ELR (cell line): ENCODE measurements around the gene RBKS.
"Not testable (repeated sequence)": the region's sequence is repeated elsewhere in the genome, so short reads cannot be mapped to it uniquely, and the experiment has no call there.

Source experiments
- DNase-seq: peaks from one replicate; pipeline ENCODE4 v3.0.0-alpha.2; 2015; ENCODE audit warnings: low read depth

RBKS gene

DNA sequence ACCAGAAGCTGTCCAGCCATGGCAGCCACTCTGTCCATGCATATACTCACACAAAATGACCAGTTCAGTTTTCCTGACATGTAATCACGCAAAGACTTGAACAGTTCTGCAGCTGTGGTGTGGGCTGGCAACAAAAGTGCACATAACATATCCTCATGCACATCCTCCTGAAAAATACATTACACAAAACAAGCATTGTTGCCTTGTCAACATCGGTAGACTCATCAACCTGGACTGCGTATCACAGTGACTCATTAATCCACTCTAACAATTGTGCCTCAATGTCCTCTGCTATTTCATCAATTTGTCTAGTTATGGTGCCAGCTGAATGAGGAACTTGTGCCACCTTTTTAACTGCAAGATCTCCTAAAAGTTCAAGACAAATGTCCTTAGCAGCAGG is 19.5 kb downstream of the RBKS start:
- DNase-seq, result peak; percentile 62

DNA sequence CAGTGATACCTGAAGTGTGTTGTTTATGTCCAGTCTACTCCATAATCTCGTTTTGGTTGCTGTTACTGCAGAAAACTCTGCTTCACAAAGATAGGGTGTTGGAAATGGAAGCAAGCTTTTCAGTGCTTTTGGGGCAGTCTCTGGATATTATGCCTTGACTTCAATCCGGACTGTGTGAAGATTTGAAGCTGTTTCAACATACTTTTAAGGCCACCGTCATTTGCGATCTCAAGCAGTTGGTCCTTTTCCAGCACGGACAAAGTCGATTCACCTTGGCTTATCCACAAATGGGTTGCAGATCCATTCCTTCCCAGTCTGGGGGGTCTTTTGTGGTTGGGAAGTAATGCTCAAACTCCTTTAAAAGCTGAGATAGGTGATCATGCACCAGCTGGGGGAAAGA is 20.4 kb downstream of the RBKS start:
- no peak for DNase-seq

DNA sequence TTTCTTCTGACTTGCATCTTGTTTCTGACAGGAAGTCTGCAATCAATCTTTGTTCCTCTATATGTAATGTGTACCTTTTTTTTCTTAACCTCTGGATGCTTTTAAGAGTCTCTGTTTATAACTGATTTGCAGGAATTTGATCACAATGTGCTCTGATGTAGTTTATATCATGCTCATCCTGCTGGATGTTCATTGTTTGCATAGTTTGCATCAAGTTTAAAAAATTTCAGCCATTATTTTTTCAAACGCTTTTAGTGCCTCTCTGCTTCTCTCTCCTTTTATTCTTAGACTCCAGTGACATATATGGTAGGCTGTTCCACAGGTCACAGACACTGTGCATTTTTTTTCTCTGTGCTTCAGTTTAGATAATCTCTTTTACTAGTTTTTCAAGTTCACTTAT is 23.9 kb downstream of the RBKS start:
- no peak for DNase-seq

DNA sequence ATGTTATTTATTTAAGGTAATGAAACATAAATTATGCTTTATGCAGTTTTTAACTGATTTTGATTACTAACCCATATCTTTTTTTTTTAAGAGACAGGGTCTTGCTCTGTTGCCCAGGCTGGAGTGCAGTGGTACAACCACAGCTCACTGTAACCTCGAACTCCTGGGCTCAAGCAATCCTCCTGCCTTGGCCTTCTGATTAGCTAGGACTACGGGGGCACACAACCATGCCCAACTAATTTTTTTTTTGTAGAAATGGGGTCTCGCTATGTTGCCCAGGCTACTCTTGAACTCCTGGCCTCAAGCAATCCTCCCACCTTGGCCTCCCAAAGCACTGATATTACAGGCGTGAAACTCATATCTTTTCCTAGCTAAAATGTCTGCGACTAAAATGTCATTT is 26.2 kb downstream of the RBKS start:
- not testable (repeated sequence) for DNase-seq

DNA sequence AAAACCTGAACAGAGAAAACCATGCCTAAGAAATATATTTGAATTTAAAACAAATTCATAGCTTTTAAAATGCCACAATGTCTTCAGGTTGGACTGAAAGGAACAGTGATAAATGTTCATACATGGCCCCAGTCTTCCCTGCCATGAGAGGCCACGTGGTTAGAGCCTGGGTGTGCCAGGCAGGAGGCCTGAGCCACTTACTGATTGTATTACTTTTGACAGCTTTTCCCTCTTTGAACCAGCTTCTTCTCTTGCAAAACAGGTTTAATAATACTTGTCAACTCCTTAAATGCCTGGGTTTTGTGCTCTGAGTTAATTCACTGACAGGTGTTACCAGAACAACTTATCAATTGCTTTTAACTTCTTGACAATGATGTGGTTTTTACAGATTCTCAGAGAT is 27.0 kb downstream of the RBKS start:
- DNase-seq, result no peak

DNA sequence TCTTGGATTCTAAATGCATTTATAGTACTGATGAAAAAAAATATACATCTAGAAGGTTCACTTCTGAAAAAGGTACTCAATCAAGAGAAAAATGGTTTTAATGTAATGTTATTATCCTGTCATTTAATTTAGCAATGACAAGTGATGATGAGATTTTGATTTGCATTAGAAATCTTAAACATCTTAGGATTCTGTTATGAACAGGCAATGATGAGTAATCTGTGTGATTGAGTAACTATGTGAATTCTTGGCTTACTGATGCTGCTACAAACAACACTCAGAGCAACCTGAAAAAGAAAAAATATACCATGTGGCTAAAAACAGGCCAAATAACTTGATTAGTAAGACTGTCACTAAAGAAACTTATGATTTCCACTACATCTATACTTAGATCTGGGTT is 30.1 kb downstream of the RBKS start:
- DNase-seq, result peak; percentile 83

DNA sequence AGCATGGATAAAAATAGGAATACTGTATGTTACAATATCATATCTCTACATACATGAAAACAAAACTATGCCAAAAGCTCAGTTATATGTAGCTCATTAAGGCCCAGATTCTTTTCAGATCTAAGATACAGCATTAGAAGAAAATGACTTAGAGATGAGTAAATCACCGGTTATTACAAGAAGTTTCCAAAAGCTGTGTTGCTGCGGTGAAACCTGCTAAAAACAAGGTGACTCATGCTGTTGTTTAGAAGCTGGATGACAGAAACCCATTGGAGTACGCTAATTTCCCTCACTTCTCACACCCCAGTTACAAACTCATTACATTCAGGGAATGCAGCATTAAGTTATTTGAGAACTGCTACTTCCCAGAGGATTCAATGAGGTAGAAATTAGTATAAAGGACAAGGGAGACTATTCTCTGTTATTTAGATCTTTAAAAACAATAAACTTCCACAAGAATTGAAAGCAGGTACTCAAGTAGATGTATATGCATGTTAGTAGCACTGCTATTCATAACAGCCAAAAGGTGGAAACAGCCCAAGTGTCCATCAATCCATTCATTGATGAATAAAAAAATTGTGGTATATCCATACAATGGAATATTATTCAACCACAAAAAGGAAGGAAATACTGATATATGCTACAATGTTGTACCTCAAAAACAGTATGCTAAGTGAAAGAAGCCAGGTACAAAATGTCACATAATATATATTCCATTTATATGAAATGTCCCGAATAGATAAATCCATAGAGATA is 32.6 kb downstream of the RBKS start:
- DNase-seq, result peak; percentile 87

DNA sequence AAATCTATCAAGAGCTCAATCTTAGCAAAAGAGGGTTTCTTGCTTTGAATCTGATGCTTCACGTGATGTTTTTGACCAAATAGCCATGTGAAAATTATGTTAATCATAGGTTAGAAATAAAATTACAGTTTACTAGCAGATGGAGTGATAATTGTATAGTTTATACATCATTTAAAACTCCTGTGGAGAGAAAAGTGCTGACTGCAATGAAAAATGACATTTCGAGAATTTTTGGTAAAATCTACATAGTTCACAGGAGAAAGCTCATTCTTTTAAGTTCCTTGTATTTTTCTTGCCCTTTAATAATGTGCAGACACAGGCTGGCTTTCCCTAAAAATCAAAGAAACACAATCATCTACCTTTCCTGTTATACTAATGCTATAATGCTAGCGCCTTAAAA is 33.2 kb downstream of the RBKS start:
- DNase-seq, result no peak

DNA sequence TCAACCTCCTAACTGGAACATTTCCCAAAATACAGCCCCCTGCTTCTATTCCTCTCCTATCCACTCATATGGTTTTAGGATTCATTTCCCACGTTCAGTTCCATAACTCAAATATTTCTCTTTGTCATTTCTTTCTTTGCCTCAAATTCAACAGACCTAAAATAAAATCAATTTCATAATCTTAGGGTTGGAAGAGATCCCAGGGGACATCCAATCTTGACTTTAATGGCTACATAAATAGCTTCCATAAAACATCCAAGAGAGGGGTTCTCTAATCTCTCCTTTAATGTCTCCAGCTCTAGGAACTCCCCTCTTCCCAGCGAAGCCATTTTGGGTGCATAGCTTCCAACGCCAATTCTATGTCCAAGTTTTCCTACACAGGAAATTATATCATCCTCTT is 33.8 kb downstream of the RBKS start:
- no peak for DNase-seq

DNA sequence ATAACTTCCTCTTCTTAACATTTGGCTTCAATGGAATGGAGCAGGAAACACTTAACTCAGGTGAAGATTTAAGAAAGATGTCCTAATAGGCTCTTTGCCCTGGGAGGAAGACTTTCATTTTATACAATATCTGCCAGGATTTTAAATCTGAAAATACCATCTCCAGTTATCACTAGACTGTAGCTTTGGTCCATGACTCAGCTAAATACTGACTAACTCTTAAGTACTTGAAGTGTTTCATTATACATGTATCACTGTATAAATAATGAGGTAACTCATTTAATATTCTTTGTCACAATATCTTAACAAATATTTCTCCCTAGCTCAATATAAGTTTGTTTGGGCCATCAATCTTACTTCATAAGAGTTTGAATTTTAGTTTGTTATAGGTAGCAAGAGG is 34.7 kb downstream of the RBKS start:
- peak; percentile 70 for DNase-seq

DNA sequence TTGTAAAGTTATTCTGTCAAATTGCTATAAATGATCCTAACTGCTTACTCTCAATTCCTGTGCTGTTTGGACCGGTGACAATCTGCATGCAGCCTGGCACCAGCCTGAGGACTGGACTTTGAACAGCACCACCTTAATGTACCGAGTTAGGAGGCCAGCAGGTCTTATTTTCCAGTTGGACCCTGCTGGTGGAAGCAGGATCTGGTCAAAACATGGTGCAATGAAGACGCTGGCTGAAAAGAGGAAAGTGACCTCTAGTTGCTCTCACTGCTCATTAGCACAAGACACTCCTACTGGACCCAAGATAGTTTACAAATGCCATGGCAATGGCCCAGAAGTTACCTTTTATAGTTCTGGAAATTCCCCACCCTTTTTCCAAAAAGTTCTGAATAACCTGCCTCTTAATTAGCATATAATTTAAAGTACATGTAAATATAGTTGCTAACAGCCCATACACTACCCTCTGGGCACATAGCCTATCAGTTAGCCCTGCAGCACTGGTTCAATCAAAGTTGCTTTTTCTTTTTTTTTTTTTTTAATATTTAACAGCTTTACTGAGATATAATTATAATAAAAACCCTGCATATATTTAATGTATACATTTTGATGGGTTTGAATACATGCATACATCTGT is 35.8 kb downstream of the RBKS start:
- DNase-seq, result no peak

DNA sequence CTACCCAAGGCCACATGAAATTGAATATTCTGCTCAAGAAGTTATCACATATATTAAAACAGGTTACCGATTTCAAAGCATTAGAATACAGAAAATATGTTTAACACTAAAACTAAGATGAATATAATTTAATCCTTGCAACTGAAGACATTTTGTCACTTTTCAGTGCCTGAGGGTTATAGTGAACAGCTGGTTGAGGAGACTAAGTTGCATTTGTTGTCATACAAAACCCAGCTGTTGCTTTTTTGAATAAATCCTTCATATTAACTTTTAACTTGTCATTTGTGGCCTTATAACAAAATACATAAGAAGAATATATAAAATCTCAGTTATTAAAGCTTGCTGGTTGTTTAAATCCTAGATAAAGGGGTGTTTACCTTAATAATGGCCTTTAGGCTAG is 37.5 kb downstream of the RBKS start:
- DNase-seq, result no peak

DNA sequence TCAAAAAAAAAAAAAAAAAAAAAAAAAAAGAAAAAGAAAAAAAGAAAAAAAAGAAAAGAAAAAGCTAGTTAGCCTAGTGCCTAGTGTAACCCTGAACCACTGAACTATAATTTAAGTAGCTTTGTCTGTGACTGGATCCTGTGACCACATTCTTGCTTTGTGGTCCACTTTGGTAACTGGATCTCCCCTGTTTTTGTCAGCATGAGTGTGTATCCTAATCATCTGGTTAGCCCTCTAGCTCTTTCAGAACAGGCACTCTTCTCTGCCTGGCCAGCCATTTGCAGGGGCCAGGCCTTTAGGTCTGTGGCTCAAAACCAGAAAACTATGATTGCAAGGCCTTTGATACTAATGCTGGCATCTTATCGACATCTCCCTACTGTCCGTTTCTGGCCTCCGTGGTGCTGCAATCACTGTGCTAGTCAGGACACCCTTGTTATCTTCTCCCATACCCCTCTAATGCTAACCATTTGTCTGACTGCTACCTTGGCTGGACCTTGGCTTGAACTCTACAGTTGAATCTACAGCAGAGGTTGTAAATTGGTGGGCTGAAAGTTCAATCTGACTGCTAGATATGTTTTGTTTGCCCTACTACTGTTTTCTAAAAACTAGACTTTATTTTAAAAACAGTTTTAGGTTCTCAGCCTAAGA is 40.5 kb downstream of the RBKS start:
- DNase-seq, result no peak

DNA sequence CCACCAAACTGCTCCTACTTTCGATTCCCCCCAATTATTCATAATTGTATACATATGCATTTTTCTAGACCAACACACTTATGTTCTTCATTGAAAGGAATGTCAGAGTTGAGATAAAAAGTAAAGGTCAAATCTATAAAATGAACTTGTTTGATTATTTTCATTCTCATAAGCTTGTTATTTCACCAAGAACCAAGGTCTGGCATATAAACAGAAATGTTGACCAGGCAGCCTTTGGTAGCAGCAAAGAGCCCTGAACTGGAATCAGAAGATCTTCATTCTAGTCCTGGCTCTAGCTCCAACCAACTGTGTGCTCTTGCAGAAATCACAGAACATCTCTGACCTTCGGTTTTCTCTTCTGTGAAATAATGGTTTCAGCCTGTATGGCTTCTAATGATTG is 42.9 kb downstream of the RBKS start:
- DNase-seq, result no peak

DNA sequence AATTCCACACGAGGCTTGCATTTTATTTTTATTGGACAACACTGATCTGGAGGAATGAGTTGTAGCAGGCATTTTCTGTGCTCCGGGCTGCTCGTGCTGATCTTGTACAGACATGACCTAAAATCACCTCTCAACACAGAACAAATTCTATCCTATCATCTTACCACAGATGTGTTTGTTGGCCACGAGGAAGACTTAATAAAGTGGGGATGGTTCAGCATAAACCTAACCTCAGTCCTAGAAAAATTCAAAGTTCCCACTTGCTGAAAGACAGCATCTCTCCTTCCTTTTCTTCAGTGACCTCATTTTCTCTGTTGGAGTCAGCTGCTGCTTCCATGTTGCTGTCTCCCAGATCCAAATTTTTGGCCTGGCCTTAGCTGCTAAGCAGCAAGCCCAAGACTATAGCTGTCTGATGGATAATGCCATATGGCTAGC is 45.3 kb downstream of the RBKS start:
- DNase-seq, result no peak

DNA sequence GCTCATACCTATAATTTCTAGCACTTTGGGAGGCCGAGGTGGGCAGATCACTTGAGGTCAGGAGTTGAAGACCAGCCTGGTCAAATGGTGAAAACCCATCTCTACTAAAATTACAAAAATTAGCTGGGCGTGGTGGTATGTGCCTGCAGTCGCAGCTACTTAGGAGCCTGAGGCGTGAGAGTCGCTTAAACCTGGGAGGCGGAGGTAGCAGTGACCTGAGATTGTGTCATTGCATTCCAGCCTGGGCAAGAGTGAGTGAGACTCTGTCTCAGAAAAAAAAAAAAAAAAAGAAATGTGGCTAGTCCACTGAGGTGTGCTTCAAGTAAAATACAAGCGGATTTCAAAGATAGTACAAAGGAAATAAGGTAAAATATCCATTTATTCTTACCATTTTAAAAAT is 46.2 kb downstream of the RBKS start:
- no peak for DNase-seq

DNA sequence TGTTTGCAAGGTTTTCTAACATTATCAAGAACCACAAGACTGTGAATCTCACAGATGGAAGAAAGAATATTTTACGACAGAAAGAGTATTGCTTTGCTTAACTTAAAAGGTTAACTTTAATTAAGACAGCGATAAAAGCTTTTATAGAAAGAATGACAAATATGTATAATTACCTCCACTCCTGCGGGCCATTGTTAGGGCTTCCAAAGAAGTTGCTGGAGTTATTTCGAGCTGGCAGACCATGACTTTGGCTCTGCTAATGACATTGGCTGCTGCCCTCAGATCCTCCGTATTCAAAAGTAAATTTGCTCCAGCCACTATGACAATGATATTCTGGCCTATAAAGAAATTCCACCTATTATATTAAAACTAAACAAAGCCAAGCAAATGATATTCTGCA is 47.3 kb downstream of the RBKS start:
- no peak for DNase-seq

DNA sequence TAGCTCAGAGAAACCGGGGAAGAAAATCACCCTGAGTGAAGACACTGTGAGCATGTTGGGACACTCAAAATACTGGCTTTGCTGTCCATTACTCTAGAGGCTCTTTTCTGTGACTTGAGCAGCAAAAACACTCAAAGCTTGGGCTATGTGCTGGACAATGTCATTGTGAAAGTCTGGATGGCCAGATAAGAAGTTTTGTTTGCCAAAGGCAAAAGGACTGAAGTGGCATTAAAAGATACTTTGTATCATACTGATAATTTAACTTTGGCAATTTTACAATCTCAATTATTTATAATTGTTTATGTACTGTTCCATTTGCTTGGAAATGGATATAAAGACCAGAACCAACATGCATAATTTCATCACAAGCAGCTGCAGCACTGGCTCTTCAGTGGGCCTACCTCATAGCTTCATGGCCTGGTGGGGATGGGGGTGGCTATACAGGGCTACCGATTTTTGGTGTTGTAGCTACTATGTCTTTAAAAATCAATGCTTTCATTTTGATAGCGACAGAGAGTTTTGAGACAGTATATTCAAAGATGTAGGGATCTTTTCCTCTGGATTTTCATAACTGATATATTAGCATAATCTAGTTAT is 51.1 kb downstream of the RBKS start:
- DNase-seq, result no peak

DNA sequence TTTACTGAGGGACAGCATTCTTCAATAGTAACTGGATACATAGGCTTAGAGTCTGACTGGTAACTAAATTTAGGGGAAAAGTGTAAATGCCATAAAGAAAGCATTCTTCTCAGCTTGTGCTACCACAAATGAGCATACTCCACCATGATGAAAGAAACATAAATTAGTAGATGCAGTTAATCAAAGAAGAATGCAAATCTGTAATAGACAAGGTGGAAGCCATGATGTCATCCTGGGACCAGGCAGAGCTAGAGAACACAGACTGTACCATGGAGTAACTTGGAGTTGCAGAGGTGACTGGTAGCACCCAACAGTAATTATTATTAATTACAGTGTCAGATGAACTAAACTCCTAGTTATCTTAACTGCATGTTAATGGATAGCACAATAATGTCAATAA is 51.7 kb downstream of the RBKS start:
- no peak for DNase-seq

DNA sequence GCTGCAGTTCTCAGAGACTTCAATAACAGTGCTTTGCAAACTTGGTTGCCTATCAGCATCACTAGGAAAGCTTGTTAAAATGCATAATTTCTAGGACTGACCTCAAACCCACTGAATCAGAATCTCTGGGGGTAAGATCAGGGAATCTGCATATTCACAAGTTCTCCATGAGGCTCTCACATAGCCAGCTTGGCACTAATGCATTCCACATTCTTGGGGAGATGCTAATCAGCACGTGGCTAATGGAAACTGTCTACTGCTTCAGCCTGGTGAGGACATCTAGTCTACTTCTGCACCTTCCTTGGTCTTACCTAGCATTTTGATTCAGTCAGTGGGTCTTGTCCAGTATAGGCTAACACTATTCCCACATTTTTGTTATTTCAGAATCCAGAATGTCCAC is 56.3 kb downstream of the RBKS start:
- DNase-seq, result peak; percentile 40

DNA sequence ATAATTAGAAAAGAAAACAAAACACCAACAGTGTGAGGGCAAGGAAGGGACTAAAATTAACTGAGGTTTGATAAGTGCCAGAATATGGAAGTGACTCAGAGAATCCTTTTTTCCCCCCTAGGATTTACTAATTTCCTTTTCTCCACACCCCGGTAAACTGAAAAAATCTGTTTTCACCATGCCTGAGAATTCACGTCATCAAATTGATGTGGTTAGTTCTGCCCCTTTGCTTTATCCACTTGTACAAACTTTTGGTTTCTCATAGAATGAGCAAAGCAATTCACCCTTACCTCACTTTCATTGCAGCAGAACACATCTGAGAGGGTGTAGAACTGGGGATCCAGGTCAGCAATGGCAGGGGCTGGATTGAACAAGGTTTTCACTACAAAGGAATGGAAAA is 57.8 kb downstream of the RBKS start:
- peak; percentile 76 for DNase-seq

DNA sequence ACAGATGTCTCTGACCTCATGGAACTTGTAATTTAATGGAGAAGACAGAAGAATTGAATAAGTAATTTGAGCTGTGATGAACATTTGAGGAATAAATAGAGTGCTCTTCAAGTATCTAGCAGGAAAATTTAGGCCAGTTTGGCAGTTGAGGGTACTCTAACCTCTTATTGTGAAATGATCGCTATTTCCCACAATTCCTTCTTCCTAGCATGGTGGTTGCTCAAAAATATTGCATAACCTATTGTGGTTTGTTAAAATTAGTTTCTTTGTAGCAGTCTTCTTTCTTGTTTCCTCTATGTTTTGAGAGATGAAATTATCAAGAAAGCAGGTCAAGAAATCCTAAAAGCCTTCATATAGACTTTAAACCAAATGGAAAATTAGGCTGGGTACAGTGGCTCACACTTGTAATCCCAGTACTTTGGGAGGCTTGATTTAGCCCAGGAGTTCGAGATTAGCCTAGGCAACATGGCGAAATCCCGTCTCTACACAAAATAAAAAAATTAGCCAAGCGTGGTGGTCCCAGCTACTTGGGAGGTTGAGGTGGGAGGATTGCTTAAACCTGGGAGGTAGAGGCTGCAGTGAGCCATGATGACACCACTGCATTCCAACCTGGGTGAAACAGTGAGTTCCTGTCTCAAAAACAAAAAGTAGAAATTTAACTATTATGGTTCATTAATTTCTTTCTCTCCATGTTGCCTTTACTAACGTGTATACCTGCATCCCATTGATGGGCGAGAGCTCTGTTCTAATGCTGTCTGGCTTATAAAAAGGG is 58.7 kb downstream of the RBKS start:
- DNase-seq, result no peak
